NCI-H2081 (cell line): ENCODE measurements around the gene BCO2.
"Not testable (repeated sequence)": the region's sequence is repeated elsewhere in the genome, so short reads cannot be mapped to it uniquely, and the experiment has no call there.

Source experiments
- DNase-seq, 2 experiments: peaks; one replicate each; lab custom pipeline; 2025; lab: John Stamatoyannopoulos, UW

BCO2 gene

DNA sequence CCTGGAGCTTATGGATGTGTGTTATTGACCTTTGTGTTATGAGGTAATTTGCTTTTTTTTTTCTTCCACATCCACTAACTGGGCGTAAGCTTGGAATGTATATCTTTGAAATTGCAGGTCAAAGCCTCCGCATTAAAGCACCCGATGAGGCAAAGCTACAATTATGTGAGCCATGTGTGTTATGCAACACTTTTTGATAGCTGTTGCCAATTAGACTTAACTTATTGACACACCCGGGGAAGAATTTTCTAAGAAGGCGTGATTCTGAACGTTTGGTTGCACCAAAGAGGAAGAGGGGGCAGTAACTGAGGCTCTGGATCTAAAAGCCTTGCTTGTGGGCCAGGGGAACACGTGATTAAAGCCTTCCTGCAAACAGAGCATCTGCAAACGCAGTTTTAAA, 8.8 kb upstream of the BCO2 start:
- no peak for DNase-seq

DNA sequence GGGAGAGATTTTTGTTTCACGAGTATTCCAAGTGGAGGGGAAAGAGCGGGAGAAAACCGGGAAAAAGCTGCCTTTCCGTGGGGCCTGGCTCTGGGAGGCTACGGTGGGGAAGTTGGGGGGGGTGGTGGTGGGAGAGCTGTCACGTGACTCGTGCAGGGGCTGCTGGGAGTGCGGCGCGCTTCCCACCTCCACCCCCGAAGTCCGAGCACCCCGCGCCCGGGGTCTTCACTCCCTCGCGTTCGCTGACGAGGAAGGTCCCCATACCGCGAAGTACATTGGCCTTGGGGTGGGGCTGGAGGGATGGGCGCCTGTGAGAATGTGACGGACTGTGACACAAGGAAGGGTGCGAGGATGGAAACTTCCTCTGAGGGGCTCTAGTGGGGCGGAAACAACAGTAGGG, 8.2 kb upstream of the BCO2 start, which contains the start of gene TEX12:
Gene TEX12 (plus strand): TSS at position 228 of the 400 bp plus-strand sequence. CDS start 1,897 bp downstream, outside the sequence.
- no peak for DNase-seq

DNA sequence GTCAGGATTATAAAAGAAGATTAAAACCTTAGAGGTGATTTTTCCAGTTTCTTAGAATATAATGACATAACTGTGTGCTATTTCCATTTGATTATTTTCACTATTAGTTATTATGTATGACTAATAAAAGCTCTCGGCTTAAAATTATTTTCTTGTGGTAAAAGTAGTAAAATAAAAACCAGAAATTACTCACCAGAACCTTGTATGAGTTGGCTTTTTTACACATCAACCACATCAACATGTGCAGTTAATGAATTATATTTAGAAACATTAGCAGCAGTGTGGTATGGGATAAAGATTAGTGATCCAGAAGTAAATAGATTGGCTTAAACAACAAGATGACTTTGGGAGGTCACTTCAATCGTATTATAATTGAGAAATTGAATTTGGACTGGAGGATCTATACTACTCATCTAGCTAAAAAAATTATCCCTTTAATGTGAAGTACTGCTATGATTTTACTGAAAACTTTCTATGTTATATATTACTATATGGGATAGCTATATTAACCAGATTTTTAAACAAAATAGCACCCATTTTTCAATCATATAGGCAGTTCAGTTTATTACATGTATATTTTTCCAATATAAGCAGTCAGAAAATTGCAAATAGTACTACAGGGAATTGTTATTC, 2.8 kb upstream of the BCO2 start:
- DNase-seq = no peak

DNA sequence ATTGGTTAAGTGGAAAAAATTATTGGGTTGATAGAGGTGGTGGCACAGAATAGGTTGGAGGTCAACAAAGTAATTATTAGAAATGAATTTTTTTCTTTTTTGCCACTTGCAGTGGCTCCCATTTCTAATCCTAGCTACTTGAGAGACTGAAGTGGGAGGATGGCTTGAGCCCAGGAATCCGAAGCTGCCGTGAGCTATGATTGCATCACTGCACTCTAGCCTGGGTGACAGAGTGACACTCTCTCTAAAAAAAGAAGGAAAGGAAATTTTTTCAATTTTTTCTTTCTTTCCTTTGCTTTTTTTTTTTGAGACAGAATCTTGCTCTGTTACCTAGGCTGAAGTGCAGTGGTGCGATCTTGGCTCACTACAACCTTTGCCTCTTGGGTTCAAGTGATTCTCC, 2.2 kb upstream of the BCO2 start:
- DNase-seq = no peak

DNA sequence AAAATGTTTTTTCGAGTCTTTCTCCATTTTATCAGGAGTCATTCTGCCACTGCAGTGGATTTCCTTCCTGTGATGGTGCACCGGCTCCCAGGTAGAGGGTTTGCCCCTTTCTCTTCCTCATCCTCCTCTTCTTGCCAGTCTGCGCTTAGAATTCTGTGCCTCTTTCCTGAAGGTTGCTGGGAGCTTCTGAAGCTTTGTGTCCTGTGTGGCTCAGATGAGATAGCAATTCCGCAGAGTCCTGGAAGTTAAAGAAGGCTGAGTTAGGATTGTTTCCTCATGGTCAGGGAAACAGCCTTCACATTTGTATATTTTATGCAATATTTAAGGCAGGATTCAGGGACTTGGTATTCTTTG, 264 bp downstream of the BCO2 start:
- no peak for DNase-seq

DNA sequence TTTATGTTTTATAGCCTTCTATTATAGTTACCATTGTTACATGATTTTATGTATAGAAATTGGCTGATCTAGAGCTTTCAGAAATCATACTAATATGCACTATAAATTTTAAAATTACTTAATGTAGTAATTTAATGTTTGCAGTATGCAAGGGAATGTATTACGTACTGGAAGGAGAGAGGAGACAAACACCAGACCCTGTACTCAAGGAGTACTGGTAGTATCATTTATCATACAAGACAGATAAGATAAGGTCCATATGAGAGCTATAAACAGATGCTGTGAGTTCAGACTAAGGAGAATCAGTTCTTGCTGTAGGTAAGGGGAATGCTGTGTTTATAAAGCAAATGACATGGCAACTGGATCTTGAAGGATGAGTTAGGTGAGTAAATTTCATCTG, 765 bp downstream of the BCO2 start:
- no peak for DNase-seq

DNA sequence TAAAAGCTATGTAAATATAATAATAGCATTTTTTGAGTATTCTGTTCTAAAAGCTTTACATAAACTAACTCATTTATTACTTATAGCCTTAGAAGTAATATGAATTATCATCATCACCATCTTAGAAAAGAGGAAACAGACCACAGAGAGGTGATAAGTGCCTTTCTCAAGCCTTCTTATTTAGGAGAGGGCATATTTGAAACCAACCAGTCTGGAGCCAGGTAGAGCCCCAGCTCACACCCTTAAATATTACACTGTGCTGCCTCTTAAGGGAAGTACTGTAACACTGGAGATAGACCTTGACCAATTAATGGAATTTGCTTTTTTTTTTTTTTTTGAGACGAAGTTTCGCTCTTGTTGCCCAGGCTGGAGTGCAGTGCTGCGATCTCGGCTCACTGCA, 2.3 kb downstream of the BCO2 start:
- no peak for DNase-seq

DNA sequence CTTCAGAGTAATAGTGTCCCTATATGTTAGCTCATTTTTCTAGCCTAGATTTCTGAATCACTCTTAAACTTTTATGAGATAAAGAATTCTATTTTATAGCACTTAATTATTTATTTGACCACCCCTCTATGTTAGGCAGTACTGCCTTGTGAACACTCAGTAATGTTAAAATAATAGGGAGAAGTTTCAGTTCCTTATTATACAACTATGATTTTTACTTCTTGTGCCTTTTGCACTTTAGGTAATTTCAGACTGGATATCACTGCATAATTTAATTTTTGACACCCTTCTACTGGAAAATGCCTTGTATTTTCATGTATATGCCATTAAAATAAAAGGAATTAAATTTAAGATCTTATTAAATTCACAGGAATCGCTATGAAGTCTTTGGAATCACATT, 3.1 kb downstream of the BCO2 start:
- no peak for DNase-seq

DNA sequence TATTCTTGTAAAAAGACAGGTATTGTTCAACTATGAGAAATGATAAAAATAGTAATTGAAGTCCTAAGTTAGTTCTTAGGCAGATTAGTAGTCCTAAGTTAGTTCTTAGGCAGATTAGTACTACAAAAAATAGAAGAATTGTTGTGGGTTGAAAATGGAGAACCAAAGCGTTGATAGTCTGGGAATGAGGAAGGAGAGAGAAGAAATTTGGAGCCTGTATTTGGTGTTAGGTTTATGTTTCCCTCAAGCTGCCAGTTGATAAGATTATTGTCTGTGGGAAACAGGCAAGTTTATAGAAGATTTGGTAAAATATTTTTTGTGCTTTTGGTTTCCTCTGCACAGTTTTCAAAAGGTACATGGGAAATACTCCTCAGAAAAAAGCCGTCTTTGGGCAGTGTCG, 3.6 kb downstream of the BCO2 start:
- DNase-seq = no peak

DNA sequence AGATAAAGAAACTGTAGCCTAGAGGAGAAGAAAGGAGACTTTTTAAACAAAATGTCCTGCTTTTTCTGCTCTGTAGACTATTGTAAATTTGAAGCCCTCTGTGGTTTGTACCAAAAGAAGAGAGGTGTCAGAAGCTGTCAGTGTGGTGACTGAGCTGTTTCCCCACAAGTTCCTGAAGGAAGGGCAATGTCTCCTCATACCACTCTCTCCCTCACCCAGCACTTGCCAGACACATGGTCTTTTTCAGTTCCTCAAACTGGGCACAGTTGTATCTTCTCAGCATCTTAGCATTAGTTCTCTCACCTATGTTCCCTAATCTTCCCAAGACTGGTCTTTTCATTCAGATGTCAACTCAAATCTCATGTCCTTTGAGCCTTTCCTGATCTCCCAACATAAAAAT, 4.3 kb downstream of the BCO2 start:
- DNase-seq = no peak

DNA sequence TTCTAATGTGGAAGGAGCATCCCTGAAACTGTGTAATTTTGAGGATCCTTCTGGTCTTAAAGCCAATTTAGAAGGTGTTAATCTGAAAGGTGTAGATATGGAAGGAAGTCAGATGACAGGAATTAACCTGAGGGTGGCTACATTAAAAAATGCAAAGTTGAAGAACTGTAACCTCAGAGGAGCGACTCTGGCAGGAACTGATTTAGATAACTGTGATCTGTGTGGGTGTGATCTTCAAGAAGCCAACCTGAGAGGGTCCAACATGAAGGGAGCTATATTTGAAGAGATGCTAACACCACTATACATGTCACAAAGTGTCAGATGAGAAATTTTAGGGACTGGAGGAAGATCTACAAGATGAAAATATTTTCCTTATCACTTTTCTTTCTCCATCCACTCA, 7.6 kb downstream of the BCO2 start:
- DNase-seq = no peak

DNA sequence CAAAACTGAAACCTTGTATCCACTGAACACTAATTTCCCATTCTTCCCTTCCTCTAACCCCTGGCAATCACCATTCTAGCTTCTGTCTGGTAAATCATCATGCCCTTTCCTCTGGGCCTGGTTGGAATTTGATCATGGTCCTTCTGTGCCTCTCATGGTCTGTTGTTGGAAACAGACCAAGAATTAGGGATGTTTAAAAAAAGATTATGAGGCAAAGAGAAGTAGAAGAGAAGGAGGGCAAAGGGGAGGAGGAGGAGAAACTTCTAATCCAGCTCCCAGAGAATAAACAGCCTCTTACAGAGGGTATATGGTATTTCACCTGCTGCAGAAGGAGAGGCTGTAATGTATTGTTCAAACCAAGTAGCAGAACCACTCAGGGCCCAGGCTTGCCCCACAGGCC, 10.6 kb downstream of the BCO2 start:
- no peak for DNase-seq

DNA sequence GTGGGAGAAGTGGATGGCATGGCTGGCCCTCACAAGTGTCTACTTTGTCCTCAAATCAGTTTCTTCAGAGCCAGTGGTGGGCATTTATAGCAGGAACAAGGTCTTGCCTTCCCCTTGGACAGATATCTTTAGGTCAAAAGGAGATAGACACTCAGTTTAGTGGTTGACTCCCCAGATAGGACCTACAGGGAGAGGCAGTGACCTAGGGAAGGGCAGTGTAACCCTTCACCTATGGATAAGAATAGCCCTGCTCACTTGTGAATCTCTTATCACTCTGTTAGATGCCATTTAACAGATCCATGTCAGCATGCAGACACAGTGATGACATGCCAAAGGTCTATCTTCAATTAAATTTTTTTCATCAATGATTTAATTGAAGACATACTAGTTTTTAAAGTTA, 11.0 kb downstream of the BCO2 start:
- DNase-seq = no peak

DNA sequence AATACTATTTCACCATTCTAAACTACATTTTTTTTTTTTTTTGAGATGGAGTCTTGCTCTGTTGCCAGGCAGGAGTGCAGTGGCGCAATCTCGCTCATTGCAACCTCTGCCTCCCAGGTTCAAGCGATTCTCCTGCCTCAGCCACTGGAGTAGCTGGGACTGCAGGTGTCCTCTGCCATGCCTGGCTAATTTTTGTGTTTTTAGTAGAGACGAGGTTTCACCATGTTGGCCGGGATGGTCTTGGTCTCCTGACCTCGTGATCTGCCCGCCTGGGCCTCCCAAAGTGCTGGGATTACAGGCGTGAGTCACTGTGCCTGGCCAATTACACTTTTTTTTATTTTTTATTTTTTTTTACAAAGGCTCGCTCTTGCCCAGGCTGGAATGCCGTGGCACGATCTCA, 19.8 kb downstream of the BCO2 start:
- DNase-seq = not testable (repeated sequence)

DNA sequence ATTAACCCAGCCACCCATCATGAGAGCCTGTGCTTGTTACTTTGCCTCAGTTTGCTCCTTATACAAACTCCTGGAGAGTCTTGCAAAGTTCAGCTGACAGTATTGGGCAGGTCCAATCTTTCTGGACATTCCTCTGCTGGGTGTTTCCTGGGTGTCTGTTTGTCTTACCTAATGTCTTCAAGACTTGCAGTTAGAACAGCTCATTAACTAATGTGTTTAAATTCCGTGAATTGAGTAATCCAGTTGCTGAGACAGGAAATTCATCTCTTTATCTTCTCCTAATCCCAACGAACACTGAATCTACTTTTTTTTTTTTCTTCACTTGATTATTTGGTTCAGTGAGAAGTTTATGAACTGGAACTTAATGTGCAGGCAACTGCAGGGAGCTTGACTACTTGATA, 20.6 kb downstream of the BCO2 start:
- DNase-seq = no peak

DNA sequence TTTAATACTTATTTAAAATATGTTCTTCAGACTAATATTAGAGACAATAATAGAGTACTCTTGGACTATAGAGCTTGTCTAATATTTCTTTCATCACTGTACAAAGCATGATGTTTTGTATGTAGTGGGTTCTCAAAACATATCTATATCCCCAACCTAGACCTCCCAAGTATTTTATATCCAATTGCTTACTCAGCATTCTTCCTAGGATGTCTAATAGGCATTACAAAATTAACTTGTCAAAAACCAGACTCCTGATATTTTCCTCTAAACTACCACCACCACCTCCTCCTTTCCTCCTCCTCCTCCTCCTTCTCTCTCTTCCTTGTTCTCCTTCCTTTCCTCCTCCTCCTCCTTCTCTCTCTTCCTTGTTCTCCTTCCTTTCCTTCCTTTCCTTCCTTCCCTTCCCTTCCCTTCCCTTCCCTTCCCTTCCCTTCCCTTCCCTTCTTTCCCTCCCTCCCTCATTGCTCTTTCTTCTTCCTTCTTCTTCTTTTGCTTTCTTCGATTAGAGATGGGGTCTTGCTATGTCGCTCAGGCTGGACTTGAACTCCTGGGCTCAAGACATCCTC, 21.3 kb downstream of the BCO2 start:
- DNase-seq = no peak

DNA sequence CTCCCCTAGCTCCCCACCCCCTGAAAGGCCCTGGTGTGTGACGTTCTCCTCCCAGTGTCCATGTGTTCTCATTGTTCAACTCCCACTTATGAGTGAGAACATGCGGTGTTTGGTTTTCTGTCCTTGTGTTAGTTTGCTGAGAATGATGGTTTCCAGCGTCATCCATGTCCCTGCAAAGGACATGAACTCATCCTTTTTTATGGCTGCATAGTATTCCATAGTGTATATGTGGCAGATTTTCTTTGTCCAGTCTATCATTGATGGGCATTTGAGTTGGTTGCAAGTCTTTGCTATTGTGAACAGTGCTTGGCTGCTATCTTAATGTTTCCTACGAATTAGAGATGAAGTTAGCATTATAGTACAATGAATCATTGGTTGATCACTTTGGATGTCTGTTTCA, 23.8 kb downstream of the BCO2 start:
- not testable (repeated sequence) for DNase-seq

DNA sequence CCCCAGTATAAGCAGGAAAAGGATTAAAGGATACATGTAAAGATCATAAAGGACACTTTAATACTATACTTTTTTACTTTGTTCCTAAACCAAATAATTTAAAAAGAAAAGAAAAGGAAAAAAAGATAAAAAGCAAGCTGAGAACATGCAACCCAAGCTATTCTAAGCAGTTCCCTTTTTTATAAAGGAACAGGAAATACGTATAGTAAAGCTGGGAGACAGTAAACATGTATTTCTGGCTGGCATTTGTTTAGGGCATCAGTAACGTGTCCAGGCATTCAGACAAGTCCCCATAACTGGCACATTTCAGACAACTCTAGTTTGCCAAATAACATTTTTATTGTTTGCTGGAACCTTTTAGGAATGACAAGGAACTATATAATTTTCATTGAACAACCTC, 24.9 kb downstream of the BCO2 start:
- no peak for DNase-seq

DNA sequence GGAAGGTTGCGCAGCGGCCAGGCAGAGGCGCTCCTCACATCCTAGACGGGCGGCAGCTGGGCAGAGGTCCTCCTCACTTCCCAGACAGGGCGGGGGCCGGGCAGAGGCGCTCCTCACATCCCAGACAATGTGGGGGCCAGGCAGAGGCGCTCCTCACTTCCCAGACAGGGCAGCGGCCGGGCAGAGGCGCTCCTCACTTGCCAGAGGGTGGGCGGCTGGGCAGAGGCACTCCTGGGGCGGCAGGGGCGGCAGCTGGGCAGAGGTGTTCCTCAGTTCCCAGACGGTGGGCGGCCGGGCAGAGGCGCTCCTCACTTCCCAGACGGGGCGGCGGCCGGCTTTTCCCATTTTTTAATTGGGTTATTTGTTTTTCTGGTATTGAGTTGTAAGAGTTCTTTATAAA, 30.8 kb downstream of the BCO2 start:
- no peak for DNase-seq

DNA sequence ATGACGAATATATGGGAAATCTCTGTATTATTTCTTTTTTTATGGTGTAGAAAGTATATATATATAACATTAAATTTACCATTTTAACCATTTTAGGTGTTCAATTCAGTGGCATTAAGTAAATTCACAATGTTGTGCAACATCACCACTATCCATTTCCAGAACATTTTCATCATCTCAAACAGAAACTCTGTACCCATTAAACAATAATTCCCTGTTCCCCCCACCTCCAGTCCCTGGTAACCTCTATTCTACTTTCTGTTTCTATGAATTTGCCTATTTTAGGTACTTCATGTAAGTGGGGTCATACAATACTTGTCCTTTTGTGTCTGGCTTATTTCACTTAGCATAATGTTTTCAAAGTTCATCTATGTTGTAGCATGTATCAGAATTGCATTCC, 35.6 kb downstream of the BCO2 start:
- DNase-seq = no peak

DNA sequence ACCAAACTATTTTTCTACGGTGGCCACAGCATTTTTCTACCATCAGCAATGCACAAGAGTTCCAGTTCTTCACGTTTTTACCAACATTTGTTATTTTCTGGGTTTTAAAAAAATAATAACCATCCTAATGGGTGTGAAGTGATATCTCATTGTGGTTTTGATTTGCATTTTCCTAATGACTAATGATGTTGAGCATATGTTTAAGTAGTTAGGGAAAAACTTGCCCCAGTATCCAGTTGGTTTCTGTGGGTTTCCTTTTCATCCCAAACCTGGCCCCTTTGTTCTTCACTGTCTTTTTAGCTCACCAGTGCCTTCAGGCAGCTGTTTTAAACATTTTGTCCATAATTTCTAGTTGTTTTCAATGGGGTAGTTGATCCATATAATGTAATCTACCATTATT, 36.2 kb downstream of the BCO2 start:
- DNase-seq = no peak

DNA sequence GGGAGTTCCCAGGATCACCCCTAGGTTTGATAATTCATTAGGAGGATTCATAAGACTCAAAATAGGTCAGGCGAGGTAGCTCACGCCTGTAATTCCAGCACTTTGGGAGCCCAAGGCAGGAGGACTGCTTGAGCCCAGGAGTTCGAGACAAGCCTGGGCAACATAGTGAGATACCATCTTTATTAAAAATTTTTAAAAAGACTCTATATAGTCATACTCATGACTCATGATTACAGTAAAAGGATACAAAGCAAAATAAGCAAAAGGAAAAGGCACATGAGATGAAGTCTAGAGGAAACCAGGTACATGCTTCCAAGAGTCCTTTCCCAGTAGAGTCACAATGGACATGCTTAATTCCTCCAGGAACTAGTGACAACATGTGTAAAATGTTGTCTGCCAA, 37.0 kb downstream of the BCO2 start:
- no peak for DNase-seq

DNA sequence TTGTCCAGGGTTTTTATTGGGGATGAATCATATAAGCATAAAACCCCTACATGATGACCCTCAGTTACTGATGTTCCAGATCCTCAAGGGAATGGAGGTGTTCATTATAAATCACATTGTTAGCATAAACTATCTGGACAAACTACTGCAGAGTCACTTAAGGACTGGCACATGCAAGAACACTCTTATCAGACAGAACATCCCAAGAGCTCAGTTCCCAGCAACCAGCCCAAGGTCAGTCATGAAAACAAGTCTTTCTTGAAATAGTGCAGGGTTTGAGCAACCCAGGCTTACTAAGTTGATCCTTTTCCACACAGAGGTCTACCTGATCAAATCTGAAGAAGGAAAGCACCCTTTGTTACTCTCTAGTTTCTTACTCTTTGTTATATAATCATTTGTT, 37.4 kb downstream of the BCO2 start:
- DNase-seq = no peak

DNA sequence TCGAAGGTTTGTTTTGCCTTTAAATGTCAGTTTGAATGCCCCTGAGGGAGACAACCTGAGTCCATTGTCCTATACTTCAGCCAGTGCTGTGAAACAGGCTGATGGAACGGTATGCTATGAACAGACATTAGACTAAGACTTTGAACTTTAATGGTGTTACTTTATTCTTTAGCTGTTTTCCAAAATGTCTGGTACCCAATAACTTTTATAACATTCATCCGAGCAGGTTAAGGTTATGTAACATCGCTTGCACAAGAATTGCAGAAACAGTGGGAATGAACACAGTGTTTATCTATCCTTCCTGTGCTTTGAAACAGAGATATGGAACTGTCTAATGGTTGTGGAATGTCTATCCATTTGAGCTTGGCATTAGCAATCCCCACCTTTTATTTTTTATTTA, 38.4 kb downstream of the BCO2 start:
- DNase-seq = no peak

DNA sequence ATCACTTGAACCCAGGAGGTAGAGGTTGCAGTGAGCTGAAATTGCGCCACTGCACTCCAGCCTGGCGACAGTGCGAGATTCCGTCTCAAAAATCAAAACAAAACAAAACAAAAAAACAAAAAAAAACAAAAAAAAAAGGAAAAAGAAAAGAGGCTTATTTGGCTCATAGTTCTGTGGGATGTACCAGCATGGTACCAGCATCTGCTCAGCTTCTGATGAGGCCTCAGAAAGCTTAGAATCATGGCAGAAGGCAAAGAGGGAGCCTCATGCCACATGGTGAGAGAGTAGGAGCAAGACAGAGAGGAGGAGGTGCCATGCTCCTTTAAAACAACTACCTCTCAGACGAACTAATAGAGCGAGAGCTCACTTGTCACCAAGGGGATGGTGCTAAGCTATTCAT, 40.3 kb downstream of the BCO2 start:
- no peak for DNase-seq
